ENCODE data around the gene TGDS.

The TGDS gene

GRCh38 chr13:94585543-94586101, 10.3 kb downstream of the TGDS start:
- H3K4me3 ChIP-seq (ENCODE audit: low read depth, low read length) = no peak overlapping the region
- no peak for TF ChIP-seq CTCF (IDR thresholded peaks at IDR 0.05; ENCODE audit: low read depth, low read length)

GRCh38 chr13:94583926-94584325, 12.0 kb downstream of the TGDS start:
- no peak overlapping the region for H3K4me3 ChIP-seq (ENCODE audit: low read depth, low read length)
- TF ChIP-seq CTCF (IDR thresholded peaks at IDR 0.05; ENCODE audit: low read depth, low read length) = no peak

GRCh38 chr13:94579063-94579462, 16.9 kb downstream of the TGDS start:
- no peak overlapping the region for H3K4me3 ChIP-seq (ENCODE audit: low read depth, low read length)
- no peak for TF ChIP-seq CTCF (IDR thresholded peaks at IDR 0.05; ENCODE audit: low read depth, low read length)

GRCh38 chr13:94569615-94570014, 26.3 kb downstream of the TGDS start:
- H3K4me3 ChIP-seq (ENCODE audit: low read depth, low read length) = no peak overlapping the region
- TF ChIP-seq CTCF (IDR thresholded peaks at IDR 0.05; ENCODE audit: low read depth, low read length) = no peak

GRCh38 chr13:94568443-94568842, 27.5 kb downstream of the TGDS start:
- no peak overlapping the region for H3K4me3 ChIP-seq (ENCODE audit: low read depth, low read length)
- TF ChIP-seq CTCF (IDR thresholded peaks at IDR 0.05; ENCODE audit: low read depth, low read length) = no peak

GRCh38 chr13:94567581-94567980, 28.4 kb downstream of the TGDS start:
- H3K4me3 ChIP-seq (ENCODE audit: low read depth, low read length) = no peak overlapping the region
- no peak for TF ChIP-seq CTCF (IDR thresholded peaks at IDR 0.05; ENCODE audit: low read depth, low read length)

- TF ChIP-seq CTCF (IDR thresholded peaks at IDR 0.05; ENCODE audit: low read depth, low read length) = no peak
- H3K4me3 ChIP-seq (ENCODE audit: low read depth, low read length) = no peak overlapping the region
Observed at GRCh38 chr13:94561126-94561525, 34.8 kb downstream of the TGDS start.

Data from WI38 (cell line).